PC-9 (cell line): ENCODE data around the gene FAM118A.

Source experiments
- CTCF ChIP-seq: fragments of 200-600 bp; sonication (generic); conservative IDR thresholded peaks from 2 replicates; pipeline ENCODE4 v1.6.1; 2017; ENCODE audit warnings: mixed run types, antibody characterized with exemption, mild to moderate bottlenecking, moderate library complexity
- EZH2 ChIP-seq: fragments of 200-600 bp; sonication (generic); IDR thresholded peaks from 2 replicates; pipeline ENCODE4 v1.8.0; 2017; ENCODE audit warnings: antibody characterized with exemption, low read depth

GRCh38 chr22:45298934-45299505 is 10.7 kb upstream of the FAM118A start:
- TF ChIP-seq CTCF: no peak
- no peak for TF ChIP-seq EZH2
